HepG2 (cell line): ENCODE measurements around the gene LRR1.

ENCODE experiments used
- ATF6 ChIP-seq: sonication (generic); formaldehyde crosslinking; conservative IDR thresholded peaks from 2 replicates; pipeline ENCODE4 v1.4.0; 2020; ENCODE audit warnings: missing genetic modification reagents
- CTCF ChIP-seq: sonication (generic); formaldehyde crosslinking; IDR thresholded peaks from 2 replicates; pipeline ENCODE4 v1.5.0; 2020; ENCODE audit warnings: mild to moderate bottlenecking, missing genetic modification reagents, moderate library complexity
- DR1 ChIP-seq: sonication (generic); formaldehyde crosslinking; IDR thresholded peaks from 2 replicates; pipeline ENCODE4 v1.8.0; 2021; ENCODE audit warnings: mild to moderate bottlenecking, missing genetic modification reagents, inconsistent platforms
- EZH2 ChIP-seq: conservative IDR thresholded peaks from 2 replicates; pipeline ENCODE4 v1.6.1; 2012; ENCODE audit warnings: mild to moderate bottlenecking, low read depth, low read length, moderate library complexity
- JUND ChIP-seq: sonication (generic); formaldehyde crosslinking; IDR thresholded peaks from 2 replicates; pipeline ENCODE4 v1.8.0; 2022; ENCODE audit warnings: mild to moderate bottlenecking, missing genetic modification reagents
- POLR2A ChIP-seq, 2 experiments: IDR thresholded peaks; 2 replicates each; pipeline ENCODE4 v1.6.1; 2011; ENCODE audit warnings: low read depth in 2 of 2, low read length in 2 of 2, mild to moderate bottlenecking in 1 of 2, moderate library complexity in 1 of 2; ENCODE audit not compliant: insufficient read depth in 1 of 2
- TBP ChIP-seq: sonication (generic); formaldehyde crosslinking; IDR thresholded peaks from 2 replicates; pipeline ENCODE4 v1.5.0; 2020; ENCODE audit warnings: missing genetic modification reagents
- USF2 ChIP-seq, 2 experiments: sonication (generic) in 1 of 2; formaldehyde crosslinking in 1 of 2; IDR thresholded peaks; 2 replicates each; pipeline versions ENCODE4 v1.5.1 to v1.6.1; 2011 to 2020; ENCODE audit warnings: borderline replicate concordance in 1 of 2, low read depth in 1 of 2, low read length in 1 of 2, mild to moderate bottlenecking in 1 of 2, missing genetic modification reagents in 1 of 2, moderate library complexity in 1 of 2
- ZBTB43 ChIP-seq: sonication (generic); formaldehyde crosslinking; conservative IDR thresholded peaks from 2 replicates; pipeline ENCODE4 v1.4.0; 2020; ENCODE audit warnings: missing genetic modification reagents
- ZNF512 ChIP-seq: sonication (generic); formaldehyde crosslinking; IDR thresholded peaks from 2 replicates; pipeline ENCODE4 v1.4.0; 2020; ENCODE audit warnings: mild to moderate bottlenecking, missing genetic modification reagents
- ZNF616 ChIP-seq: sonication (generic); formaldehyde crosslinking; IDR thresholded peaks from 2 replicates; pipeline ENCODE4 v1.5.0; 2020; ENCODE audit warnings: low read depth, mild to moderate bottlenecking, missing genetic modification reagents
- ZZZ3 ChIP-seq: sonication (generic); formaldehyde crosslinking; IDR thresholded peaks from 2 replicates; pipeline ENCODE4 v1.4.0; 2020; ENCODE audit warnings: missing genetic modification reagents, mild to moderate bottlenecking, borderline replicate concordance

- TF ChIP-seq ATF6 (CRISPR knock-in tag) (no peak), TBP (CRISPR knock-in tag) (no peak), USF2 (IDR thresholded peaks at IDR 0.05; ENCODE audit: low read depth, low read length) (no peak), USF2 (CRISPR knock-in tag; IDR thresholded peaks at IDR 0.05; ENCODE audit: borderline replicate concordance) (no peak), ZBTB43 (CRISPR knock-in tag) (no peak), POLR2A (IDR thresholded peaks at IDR 0.05; ENCODE audit: insufficient read depth in 1 of 2, low read depth in 2 of 2, low read length in 2 of 2) (peak in 1 of 2 experiments; percentile 52; a peak in 1 of 4 replicates), ZNF512 (CRISPR knock-in tag) (no peak), ZZZ3 (no peak), EZH2 (no peak), JUND (CRISPR knock-in tag) (no peak), CTCF (CRISPR knock-in tag) (no peak), ZNF616 (no peak), DR1 (CRISPR knock-in tag) (no peak)
These were observed 22.6 kb downstream of the LRR1 start for GRCh38 chr14:49621114-49621881.
